Stimulated activated CD4-positive, alpha-beta T cell treated with anti-CD3 and anti-CD28 coated beads, Interleukin-4, amount 100 ng/mL, for 1 hour (primary cell): ENCODE results near the gene PAQR5.
"Not testable (repeated sequence)": the region's sequence is repeated elsewhere in the genome, so short reads cannot be mapped to it uniquely, and the experiment has no call there.

Experiments used
- DNase-seq: peaks from one replicate; pipeline ENCODE4 v3.0.0-alpha.2; 2020

Gene PAQR5

DNA sequence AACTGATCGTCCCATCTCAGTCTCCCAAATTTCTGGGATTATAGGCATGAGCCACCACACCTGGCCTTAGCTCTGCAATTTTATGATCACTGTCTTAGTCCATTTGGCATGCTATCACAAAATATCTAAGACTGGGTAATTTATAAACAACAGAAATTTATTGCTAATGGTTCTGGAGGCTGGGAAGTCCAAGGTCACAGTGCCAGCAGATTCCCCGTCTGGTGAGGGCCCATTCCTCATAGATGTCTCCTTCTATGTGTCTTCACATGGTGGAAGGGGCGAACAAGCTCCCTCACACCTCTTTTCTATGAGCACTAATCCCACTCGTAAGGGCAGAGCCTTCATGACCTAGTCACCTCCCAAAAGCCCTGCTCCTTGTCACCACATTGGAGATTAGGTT, 60.1 kb downstream of the PAQR5 start:
- no peak for DNase-seq

DNA sequence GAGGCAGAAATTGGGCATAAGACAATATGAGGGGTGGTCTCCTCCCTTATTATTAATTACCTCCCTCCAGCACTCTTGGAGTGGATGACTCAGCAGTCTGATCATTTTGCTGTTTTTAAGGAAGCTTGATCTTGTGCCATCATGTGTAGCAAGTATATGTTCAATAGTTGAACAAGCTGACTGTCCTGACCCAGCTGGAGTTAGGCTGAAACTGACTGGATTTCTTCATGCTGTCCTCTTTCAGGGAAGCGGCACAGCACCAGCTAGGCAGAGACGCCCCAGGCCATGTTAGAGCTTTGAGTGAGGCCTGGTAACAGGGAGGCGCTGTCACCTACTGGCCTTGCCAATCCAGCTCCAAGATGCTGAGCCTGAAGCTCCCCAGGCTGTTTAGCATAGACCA, 61.0 kb downstream of the PAQR5 start:
- DNase-seq, result no peak

DNA sequence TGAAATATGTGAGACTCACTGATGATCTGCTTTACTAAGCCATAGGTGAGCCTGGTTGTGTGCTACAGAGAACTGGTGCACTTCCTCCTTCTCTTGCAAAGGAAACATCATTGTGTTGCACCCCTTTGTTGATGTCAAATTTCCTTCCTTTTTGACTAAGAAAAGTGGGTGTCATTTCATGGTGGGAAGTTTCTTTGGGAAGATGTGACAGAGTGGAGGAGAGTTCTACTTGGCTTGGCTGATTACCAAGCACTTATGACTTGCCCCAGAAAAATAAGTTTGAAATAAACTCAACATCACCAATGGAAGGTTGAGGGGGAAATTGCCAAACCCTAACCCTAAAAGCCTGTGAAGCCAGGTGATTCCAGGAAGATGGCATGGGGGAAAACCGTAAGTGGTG, 61.9 kb downstream of the PAQR5 start:
- no peak for DNase-seq

DNA sequence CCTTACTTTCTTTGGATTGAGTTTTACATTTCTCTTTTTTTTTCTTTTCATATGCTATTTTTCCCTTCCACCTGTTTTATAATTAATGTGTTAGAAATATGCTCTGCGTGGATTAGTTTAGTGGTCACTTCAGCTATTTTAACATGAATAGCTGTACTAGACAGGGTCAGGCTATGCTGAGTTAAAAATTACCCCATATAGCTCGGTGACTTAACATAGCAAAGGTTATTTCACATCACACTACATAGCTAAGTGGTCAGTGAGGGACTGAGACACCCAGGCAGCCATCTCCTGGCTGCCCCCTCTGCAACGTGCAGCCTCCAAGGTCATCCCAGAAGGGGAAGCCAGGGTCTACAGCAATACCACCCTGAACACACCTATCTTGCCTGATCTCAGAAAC, 68.5 kb downstream of the PAQR5 start:
- no peak for DNase-seq

DNA sequence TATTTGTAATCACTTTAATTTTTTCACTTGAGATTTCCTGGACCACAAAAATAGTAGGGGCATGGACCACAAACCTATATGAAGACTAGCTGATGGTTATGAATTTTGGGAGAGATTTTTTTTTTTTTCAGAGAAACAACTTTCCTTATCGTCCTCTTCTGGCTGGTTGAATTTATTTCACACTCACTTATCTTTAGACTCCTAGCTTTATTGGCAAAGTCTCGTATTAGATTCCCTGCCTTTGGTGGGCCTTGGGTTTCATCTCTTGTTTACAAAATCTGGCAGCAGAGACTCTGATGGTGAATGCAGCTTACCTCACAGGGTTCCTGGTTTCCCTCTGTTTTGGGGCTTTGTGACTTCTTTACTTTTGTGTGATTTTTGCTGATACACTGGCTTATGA, 70.9 kb downstream of the PAQR5 start:
- no peak for DNase-seq

DNA sequence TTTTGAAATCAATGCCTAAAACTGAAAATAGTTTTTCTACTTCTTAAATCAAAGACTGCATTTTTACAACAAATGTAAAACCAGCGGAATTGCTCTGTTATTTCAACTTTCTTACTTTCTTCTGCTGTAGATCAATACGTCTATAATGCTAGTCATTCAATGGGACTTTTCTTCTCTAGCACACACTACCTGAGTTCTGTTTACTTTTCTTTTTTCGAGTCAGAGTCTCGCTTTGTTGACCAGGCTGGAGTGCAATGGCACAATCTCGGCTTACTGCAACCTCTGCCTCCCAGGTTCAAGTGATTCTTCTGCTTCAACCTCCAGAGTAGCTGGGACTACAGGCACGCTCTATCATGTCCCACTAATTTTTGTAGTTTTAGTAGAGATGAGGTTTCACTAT, 74.7 kb downstream of the PAQR5 start:
- no peak for DNase-seq

DNA sequence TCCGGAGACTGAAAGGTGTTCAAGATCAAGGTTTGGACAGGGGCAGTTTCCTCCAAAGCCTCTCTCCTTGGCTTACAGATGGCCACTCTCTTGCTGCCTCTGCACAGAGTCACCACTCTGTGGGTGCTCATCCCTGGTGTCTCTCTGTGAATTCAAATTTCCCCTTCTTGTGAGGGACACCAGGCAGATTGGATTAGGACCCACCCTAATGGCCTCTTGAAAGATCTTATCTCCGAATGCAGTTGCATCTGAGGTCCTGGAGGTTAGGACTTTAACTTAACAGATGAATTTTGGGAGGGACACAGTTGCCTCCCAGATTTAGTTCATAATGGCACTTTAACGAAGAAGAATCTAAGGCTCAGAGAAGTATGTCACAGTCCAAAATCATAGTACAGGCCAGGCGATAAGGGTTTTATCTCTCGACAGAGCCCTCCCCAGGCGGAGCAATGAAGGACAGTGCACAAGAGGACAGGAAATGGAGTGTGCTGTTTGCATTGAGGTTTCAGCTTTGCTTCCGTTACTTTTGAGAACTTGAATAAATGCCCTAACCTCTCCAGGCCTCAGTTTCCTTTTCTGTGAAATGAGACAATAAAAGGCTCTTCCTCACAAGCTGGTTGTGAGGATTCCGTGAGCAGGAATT, 76.6 kb downstream of the PAQR5 start:
- DNase-seq, result no peak

DNA sequence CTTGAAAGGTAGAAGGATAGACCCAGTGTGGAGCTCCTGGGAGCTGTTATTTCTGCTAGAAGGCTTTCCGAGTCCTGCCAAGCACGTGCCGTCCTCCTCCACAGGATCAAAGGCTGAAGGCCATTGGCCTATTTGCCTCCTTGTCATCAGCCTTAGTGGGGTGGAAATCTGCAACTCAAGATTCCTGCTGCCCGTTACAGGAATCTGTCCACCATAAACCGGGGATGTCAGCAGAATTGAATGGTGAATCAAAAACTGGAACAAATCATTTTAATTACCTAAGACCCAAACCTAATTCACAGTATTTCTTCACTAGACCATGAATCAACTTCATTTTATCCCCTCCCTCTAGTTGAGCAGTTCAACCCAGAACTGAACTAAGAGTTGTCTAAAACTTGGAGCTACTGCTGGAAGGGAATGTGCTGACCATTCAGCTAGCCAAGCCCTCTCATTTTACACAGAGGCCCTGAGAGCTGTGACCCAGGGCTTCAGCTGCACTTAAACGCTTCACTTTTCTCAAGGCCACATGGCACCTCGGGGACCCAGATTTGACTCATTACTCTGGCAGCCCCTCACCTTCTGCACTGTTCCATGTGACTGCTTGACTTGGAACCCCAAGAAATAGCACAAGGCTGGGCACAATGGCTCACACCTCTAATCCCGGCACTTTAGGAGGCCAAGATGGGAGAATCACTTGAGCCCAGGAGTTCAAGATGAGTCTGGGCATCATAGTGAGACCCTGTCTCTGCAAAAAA, 78.7 kb downstream of the PAQR5 start:
- no peak for DNase-seq

DNA sequence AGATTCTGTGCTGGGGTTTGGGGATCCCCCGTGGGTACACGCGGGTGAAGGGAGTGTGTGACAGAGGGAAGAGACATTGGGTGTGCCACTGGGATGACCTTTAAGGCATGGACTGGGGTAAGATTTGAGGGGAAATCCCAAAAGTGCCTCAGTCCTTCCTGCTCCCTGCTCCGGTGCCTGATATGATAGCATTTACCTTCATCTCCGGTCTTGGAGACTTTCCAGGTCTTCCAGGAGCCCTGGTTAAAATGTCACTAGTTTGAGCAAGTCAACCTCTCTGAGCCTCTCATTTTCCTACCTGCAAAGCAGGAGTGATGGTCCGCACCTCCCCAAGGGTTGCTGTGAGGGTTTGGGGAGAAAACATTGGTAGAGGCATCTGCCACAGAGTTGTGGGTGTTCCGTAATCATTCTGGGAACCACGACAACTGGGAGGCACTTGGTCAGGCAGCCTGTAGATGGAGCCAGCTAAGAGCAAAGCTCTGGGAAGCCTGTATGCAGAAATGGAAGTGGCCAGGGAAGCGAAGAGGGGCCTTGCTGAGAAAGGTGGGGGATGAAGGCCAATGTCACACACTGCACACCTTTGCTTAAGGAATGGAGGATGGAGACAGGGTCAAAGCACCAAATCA, 81.5 kb downstream of the PAQR5 start:
- no peak for DNase-seq

DNA sequence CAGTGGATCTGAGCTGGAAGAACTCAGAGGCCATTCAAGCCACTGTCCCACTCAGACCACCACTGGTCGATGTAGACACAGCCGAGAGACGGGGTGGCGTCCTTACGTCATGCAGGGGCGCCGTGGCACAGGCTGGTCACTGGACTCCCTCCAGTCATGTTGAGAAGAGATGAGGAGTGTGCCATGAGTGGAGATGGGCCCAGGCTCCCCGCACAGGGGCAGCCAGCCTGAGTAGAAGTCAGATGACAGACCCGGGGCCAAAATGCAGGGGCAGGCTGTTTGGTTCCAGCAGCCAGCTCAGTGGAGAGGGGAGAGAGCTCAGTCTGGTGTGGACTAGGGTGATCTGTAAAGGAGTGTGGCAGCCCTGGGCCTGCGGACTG, 82.0 kb downstream of the PAQR5 start:
- no peak for DNase-seq

DNA sequence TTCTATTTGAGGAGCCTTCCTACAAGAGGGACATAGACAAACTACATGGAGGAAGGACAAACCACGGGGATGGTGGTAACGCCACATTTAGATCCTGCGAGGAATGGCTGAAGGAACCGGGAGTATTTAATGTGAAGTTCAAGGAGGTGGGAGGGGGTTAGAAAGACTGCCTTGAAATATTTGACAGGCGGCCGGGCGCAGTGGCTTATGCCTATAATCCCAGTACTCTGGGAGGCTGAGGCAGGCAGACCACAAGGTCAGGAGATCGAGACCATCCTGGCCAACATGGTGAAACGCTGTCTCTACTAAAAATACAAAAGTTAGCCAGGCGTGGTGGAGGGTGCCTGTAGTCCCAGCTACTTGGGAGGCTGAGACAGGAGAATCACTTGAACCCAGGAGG, 83.5 kb downstream of the PAQR5 start:
- not testable (repeated sequence) for DNase-seq

DNA sequence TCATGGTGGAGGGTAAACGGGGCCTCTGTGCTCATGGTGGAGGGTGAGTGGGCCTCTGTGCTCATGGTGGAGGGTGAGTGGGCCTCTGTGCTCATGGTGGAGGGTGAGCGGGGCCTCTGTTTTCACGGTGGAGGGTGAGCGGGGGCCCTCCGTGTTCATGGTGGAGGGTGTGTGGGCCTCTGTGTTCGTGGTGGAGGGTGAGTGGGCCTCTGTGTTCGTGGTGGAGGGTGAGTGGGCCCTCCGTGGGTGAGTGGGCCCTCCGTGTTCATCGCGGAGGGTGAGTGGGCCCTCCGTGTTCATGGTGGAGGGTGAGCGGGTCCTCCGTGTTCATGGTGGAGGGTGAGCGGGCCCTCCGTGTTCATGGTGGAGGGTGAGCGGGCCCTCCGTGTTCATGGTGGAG, 85.4 kb downstream of the PAQR5 start:
- not testable (repeated sequence) for DNase-seq

DNA sequence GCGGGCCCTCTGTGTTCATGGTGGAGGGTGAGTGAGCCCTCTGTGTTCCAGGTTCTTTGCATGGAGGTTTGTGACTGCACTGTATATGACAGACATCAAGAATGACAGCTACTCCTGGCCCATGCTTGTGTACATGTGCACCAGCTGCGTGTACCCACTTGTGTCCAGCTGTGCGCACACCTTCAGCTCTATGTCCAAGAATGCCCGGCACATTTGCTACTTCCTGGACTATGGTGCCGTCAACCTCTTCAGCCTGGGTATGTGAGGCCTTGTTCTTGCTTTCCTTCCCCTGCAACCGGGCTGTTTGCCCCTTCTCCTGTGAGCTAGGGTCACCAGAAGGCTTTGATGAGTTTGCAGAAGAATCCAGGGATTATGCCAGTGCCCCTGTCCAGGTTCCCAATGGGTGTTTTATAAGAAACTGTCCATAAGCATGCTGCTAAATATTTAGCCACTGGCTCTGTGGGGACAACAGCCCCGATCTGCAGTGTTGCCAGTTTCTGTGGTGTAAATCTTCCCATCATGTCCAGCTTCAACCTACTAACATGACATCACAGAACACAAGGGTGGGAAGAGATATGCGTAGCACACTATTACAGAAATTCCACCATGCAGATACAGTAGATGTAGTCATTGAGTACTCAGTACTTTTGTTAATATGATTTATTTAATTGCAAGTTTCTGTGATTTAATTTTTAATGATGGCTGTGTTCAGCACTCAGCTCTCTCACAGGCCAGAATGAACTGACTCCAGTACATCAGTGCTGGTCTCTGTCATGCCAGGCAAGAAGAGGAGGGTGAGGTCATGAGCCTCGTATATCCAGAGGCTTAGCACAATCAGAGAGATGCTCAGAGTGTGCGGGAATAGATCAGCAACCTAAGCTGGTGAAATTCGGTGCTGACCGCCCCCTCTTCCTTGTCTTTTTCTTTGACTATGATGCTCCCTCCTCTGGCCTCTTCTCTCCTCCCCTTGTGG, 86.2 kb downstream of the PAQR5 start:
- DNase-seq, result no peak

DNA sequence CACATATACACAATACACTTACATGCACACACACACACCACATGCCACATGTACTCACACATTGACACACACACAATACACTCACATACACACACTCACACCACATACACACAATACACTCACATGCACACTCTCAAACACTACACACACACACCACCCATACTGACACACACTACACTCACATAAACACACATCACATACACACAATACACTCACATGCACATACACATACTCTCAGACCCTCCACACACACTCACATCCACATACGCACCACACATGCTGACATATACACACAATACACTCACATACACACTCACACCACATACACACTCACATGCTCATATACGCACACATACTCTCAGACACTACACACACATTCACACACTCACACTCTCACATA, 87.1 kb downstream of the PAQR5 start:
- no peak for DNase-seq

DNA sequence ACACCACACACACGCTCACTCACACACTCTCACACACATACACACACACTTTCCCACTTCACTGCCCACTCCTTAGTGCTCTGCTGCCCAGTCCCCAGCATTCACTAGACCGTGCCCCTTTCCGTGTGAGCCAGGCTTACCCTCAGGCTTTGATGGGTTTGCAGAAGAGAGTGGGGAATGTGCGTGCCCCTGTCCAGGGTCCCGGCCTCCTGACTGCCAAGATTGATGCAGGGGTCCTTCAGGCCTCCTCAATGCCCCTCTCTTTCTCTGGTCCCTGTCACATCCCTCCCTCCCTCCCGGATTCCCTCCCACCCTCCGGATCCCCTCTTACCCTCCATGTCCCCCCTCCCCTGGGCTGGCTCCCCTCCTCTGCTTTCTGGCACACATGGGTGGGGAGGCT, 87.6 kb downstream of the PAQR5 start:
- DNase-seq, result no peak

DNA sequence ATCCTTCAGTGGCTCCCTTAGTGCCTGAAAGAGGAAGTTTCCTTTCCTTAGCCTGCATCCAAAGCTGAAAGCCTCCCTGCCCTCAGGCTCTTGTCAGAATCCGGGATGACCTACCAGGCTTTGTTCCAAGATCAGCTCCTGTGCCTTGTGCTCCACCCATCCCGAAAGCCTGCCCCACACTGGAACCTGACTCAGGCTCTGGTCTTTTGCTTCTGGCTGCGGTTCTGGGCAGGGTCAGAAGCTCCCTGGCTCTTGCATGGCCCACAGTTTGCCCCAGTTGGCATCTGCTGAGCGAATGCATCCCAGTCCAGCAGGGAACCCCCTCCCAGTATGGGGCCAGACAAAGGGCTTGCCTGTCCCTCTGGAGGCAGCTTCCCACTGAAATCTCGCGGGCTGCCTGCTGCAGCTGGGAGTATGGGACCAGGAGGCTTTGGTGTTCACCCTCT, 89.6 kb downstream of the PAQR5 start:
- DNase-seq, result no peak

DNA sequence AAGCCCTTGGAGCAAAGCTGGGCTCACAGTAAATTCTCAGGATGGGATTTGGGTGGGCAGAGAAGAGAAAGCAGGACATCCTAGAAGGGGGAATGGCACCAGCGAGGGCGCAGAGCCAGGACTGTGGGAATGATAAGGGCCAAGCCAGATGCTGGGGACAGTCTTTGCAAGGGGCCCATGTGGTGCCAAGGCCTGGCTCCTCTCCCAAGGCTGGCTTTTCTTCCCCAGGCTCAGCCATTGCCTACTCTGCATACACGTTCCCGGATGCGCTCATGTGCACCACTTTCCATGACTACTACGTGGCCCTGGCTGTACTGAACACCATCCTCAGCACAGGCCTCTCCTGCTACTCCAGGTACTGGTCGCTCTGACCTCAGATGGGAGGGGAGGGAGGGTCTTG, 90.7 kb downstream of the PAQR5 start:
- no peak for DNase-seq

DNA sequence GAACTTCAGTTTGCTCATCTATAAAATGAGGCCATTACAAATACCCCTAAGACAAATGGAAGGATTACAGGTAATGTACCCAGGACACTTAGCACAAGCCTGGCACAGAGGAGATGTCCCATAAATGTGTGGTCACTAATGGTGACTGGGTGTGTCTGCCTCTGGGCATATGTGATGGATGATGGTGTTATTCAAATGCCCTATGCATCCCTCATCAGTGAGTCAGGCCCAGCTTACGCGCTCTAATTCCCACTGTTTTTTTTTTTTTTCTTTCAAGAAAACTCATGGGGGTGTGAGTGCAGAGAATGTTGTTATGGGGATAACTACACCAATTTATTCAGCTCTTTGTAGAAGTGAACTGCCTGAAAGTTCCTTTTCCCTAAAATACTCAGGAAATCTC, 91.9 kb downstream of the PAQR5 start:
- no peak for DNase-seq

DNA sequence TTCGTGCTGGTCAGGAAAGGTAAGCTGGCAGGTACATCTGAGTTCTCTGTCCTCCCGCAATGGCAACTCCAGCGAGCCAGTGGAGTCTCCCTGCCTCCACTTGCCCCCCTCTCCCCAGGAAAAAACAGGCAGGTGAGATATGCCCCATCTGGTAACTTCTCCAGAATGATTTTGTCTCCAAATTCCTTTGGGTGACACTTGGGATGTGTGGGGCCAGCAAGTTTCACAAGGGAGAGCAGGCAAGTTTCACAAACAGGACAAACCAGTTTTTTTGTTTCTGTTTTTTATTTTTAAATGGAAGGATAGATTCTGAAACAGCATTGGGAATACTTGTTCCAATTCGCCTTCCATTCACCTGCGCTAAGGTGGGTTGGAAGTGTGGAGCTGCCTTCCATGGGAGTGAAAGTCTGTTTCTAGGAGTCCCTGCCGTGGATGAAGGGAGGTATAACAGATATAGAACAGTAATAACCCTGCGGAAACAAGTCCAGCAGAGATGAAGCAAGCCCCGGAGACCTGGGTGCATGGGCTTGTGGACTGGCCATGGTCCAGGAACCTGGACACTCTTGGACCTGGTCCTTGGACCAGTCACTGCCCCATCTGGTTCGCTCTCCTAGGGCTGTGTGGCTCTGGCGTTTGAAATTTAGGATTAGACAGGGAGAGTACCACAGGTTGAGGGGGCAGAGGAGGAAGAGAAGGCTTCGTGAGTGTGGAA, 92.5 kb downstream of the PAQR5 start:
- no peak for DNase-seq

DNA sequence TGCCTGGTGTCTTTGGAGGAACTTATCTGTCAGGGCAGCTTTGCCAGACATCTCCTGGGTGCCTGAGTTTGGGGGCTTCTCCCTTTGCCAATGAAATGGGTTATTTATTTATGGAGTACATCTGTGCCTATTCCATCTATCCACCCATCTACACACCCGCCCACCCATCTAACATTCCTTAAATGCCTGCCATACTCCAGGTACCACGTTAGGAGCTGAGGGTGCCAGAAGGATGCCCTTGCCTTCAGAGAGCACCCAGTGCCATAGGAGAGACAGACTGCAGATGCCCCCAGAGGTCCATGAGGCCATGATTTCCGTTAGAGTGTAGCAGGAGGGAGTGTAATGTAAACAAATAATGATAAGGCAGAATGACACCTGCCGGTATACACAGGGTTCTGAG, 93.6 kb downstream of the PAQR5 start:
- DNase-seq, result no peak

DNA sequence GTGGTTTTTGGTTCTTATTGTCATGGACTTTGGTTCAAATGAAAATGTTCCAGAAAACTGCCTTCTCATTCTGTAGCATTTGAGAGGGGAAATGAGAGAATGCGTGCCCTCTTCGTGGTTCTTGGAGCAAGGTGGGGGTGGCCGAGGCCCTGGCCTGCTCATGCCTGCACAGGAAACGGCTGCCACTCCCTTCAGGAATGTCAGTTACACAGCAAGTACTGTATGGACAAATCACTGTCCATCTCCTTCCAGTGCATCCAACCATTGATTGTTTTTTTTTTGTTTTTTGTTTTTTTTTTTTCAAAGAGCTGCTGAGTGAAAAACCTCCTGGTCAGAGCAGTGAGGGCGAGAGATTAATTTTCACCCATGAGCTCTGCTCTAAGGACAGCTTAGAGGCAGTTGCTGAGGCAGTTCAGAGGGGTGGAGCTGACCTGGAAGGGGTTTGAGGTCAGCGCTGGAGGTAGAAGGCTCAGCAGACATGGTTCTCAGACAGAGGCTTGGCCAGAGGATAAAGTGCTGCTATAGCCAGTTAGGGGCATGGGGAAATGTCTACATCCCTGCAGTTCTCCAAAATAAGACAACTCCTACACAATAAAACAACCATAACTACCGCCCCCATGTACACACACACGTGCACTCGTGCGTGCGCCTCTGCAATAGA, 95.2 kb downstream of the PAQR5 start:
- DNase-seq, result no peak
